Tibial nerve (tissue), 3 donors: ENCODE results near the gene OSCP1.

Experiments
- POLR2A ChIP-seq, 2 donors: fragments of 450-650 bp; IDR thresholded peaks; one replicate each; pipeline ENCODE4 v1.6.1; 2017; ENCODE audit warnings: antibody characterized with exemption in 2 of 2, mild to moderate bottlenecking in 2 of 2, moderate library complexity in 2 of 2
- TF ChIP-seq, protein P1 (sequence below), 5 experiments: fragments of 200-600 bp in 3 of 5; fragments of 450-650 bp in 2 of 5; sonication (generic) in 3 of 5; IDR thresholded peaks; one replicate each; pipeline ENCODE4 v1.5.1; 2016 to 2019; ENCODE audit warnings: antibody characterized with exemption in 5 of 5, mild to moderate bottlenecking in 3 of 5, moderate library complexity in 2 of 5

DNA sequence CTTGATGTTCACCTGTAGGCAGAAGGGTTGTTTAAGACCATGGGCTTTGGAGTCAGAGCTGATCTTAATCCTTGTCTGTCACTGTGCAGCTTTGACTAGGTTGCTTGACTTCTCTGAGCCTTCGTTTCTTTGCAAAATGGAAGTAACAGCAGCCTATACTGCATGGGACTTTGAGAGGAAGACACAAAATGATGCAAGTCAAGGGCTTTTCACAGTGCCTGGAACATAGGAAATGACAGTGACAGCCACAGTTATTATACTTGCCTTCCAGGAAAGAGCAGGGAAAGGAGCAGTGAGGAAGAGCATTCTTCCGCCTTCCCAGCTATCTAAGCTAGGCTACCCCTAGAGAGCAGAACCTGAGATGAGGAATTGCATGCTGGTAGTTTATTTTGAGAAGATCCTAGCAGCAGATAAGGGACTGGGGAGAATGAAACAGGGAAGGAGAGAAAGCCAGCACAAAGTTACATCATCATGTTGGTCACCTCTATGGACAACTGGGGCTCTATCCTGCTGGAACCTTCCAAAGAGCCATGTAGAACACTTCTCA lies 29.3 kb upstream of the OSCP1 start:
- no peak for TF ChIP-seq POLR2A (IDR thresholded peaks at IDR 0.05)
- TF ChIP-seq, protein P1, sequence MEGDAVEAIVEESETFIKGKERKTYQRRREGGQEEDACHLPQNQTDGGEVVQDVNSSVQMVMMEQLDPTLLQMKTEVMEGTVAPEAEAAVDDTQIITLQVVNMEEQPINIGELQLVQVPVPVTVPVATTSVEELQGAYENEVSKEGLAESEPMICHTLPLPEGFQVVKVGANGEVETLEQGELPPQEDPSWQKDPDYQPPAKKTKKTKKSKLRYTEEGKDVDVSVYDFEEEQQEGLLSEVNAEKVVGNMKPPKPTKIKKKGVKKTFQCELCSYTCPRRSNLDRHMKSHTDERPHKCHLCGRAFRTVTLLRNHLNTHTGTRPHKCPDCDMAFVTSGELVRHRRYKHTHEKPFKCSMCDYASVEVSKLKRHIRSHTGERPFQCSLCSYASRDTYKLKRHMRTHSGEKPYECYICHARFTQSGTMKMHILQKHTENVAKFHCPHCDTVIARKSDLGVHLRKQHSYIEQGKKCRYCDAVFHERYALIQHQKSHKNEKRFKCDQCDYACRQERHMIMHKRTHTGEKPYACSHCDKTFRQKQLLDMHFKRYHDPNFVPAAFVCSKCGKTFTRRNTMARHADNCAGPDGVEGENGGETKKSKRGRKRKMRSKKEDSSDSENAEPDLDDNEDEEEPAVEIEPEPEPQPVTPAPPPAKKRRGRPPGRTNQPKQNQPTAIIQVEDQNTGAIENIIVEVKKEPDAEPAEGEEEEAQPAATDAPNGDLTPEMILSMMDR (IDR thresholded peaks at IDR 0.05) = no peak
